Caco-2 (cell line): Measurements from ENCODE around the gene TRIM9. TPM values are rescaled to one million over a fixed set of nuclear protein-coding genes. Genes with fewer than 3 reads are reported as not detected.

Experiments
- BruUV-seq: library from RNA; stranded (reverse); fragments of 400-500 nt; replicated peaks from 2 replicates; lab custom pipeline; 2021; lab: Mats Ljungman, UMichigan
- CTCF ChIA-PET: fragments of 300-600 bp; sonication (Branson Sonifier 250); formaldehyde crosslinking; loops from one replicate; lab custom pipeline; 2022; ENCODE audit warnings: antibody characterized with exemption; lab: Charles Lee
- POLR2A ChIA-PET: fragments of 300-600 bp; sonication (Branson Sonifier 250); formaldehyde crosslinking; loops from one replicate; lab custom pipeline; 2022; ENCODE audit warnings: antibody characterized with exemption; lab: Charles Lee
- DNase-seq, 2 experiments: peaks; one replicate each; pipeline versions ENCODE4 v3.0.0 to v3.0.0-alpha.2; 2020 to 2022
- H3K27me3 ChIP-seq: replicated peaks from 2 replicates; pipeline ENCODE4 v1.6.0; 2011; ENCODE audit warnings: low read length; ENCODE audit not compliant: control insufficient read depth, insufficient read depth
- H3K36me3 ChIP-seq: 2 replicates; pipeline ENCODE4 v1.5.1; 2011; ENCODE audit warnings: low read length; ENCODE audit not compliant: control insufficient read depth, insufficient read depth
- H3K4me1 ChIP-seq: fragments of 250-450 bp; sonication (Bioruptor Pico); 2 replicates; pipeline ENCODE4 v1.5.1; 2020; ENCODE audit warnings: mild to moderate bottlenecking
- H3K4me3 ChIP-seq: 2 replicates; pipeline ENCODE4 v1.5.1; 2011; ENCODE audit warnings: low read depth, mild to moderate bottlenecking, control low read depth, low read length
- H3K9me3 ChIP-seq: fragments of 250-450 bp; sonication (Bioruptor Pico); 2 replicates; pipeline ENCODE4 v1.5.1; 2020; ENCODE audit warnings: mild to moderate bottlenecking, moderate library complexity
- H3K27ac Mint-ChIP-seq: one replicate; pipeline ENCODE4 v1.8.0; 2022; ENCODE audit warnings: mixed read lengths; ENCODE audit not compliant: unreplicated experiment
- H3K27me3 Mint-ChIP-seq: one replicate; pipeline ENCODE4 v1.8.0; 2022; ENCODE audit warnings: mixed read lengths; ENCODE audit not compliant: insufficient read depth, unreplicated experiment
- H3K36me3 Mint-ChIP-seq: one replicate; pipeline ENCODE4 v1.8.0; 2022; ENCODE audit warnings: mild to moderate bottlenecking, mixed read lengths; ENCODE audit not compliant: insufficient read depth, unreplicated experiment
- H3K4me1 Mint-ChIP-seq: one replicate; pipeline ENCODE4 v1.8.0; 2022; ENCODE audit warnings: low read depth, mixed read lengths; ENCODE audit not compliant: unreplicated experiment
- H3K4me3 Mint-ChIP-seq: one replicate; pipeline ENCODE4 v1.8.0; 2022; ENCODE audit warnings: mild to moderate bottlenecking, moderate library complexity, mixed read lengths; ENCODE audit not compliant: unreplicated experiment
- H3K9me3 Mint-ChIP-seq: one replicate; pipeline ENCODE4 v1.8.0; 2022; ENCODE audit warnings: mixed read lengths; ENCODE audit not compliant: unreplicated experiment
- intact Hi-C: fragments of 100-400 bp; cut with micrococcal nuclease; formaldehyde crosslinking; loops from one replicate; pipeline ENCODE4 v1.10.0; 2022; ENCODE audit not compliant: unreplicated experiment
- total RNA-seq: library from RNA; stranded (reverse); gene quantifications from 2 replicates; pipeline ENCODE4 v1.2.3, GENCODE V29; 2022
- TF ChIP-seq, protein P1 (sequence below), 2 experiments: fragments of 200-600 bp in 1 of 2; IDR thresholded peaks; 1 replicate in 1 of 2; 2 replicates in 1 of 2; pipeline versions ENCODE4 v1.5.1 to v1.8.0; 2011 to 2022; ENCODE audit warnings: antibody characterized with exemption in 1 of 2, control low read depth in 1 of 2, inconsistent platforms in 1 of 2, low read depth in 1 of 2, low read length in 1 of 2, mild to moderate bottlenecking in 1 of 2, moderate library complexity in 1 of 2; ENCODE audit not compliant: insufficient read depth in 1 of 2, severe bottlenecking in 1 of 2, unreplicated experiment in 1 of 2

The TRIM9 gene
- total RNA-seq, 1 experiment from 2014 or later = 2.7 TPM

- H3K27me3 Mint-ChIP-seq = peaks cover 13% of the 10 kb centered on the region
- DNase-seq = no peak
- Histone ChIP-seq H3K4me3 (no peak overlapping the region), H3K9me3 (no peaks in the 10 kb centered on the region), H3K27me3 (no peaks in the 10 kb centered on the region), H3K36me3 (no peaks in the 10 kb centered on the region), H3K4me1 (no peaks in the 10 kb centered on the region)
- no peak overlapping the region for H3K4me3 Mint-ChIP-seq
- H3K9me3 Mint-ChIP-seq = no peaks in the 10 kb centered on the region
- TF ChIP-seq, protein P1, sequence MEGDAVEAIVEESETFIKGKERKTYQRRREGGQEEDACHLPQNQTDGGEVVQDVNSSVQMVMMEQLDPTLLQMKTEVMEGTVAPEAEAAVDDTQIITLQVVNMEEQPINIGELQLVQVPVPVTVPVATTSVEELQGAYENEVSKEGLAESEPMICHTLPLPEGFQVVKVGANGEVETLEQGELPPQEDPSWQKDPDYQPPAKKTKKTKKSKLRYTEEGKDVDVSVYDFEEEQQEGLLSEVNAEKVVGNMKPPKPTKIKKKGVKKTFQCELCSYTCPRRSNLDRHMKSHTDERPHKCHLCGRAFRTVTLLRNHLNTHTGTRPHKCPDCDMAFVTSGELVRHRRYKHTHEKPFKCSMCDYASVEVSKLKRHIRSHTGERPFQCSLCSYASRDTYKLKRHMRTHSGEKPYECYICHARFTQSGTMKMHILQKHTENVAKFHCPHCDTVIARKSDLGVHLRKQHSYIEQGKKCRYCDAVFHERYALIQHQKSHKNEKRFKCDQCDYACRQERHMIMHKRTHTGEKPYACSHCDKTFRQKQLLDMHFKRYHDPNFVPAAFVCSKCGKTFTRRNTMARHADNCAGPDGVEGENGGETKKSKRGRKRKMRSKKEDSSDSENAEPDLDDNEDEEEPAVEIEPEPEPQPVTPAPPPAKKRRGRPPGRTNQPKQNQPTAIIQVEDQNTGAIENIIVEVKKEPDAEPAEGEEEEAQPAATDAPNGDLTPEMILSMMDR (IDR thresholded peaks at IDR 0.05; ENCODE audit: insufficient read depth in 1 of 2, low read depth in 1 of 2, low read length in 1 of 2, severe bottlenecking in 1 of 2, unreplicated experiment in 1 of 2) = no peak
- H3K4me1 Mint-ChIP-seq = no peaks in the 10 kb centered on the region
- ChIA-PET POLR2A (no interaction called here), CTCF (no interaction called here)
- intact Hi-C loops = no loop called here
- H3K27ac Mint-ChIP-seq = no peak overlapping the region
- no peaks in the 10 kb centered on the region for H3K36me3 Mint-ChIP-seq
- BruUV-seq = no TSS peak
Observed at GRCh38 chr14:51116682-51117081, 21.8 kb upstream of the TRIM9 start.

GRCh38 chr14:51109651-51110050 lies 14.7 kb upstream of the TRIM9 start:
- no peak overlapping the region for H3K4me3 ChIP-seq
- Mint-ChIP-seq H3K9me3 (no peaks in the 10 kb centered on the region), H3K27me3 (peaks cover 9% of the 10 kb centered on the region), H3K36me3 (no peaks in the 10 kb centered on the region), H3K4me3 (no peak overlapping the region), H3K4me1 (no peaks in the 10 kb centered on the region), H3K27ac (no peak overlapping the region)
- POLR2A ChIA-PET = no interaction called here
- no TSS peak for BruUV-seq
- no peak for DNase-seq
- CTCF ChIA-PET = interaction anchor here (0.6 kb wide), 1 partner anchor 1192 kb away, joined by 3 read pairs; no protein-coding TSS in a partner anchor
- no peaks in the 10 kb centered on the region for H3K36me3 ChIP-seq
- H3K4me1 ChIP-seq = no peaks in the 10 kb centered on the region; the same call in 1 of the 2 replicates
- no peaks in the 10 kb centered on the region for H3K9me3 ChIP-seq
- TF ChIP-seq, protein P1 (IDR thresholded peaks at IDR 0.05; ENCODE audit: insufficient read depth in 1 of 2, low read depth in 1 of 2, low read length in 1 of 2, severe bottlenecking in 1 of 2, unreplicated experiment in 1 of 2) = no peak
- intact Hi-C loops = no loop called here
- no peaks in the 10 kb centered on the region for H3K27me3 ChIP-seq

- DNase-seq = no peak
- POLR2A ChIA-PET = no interaction called here
- peaks cover 9% of the 10 kb centered on the region for H3K27me3 Mint-ChIP-seq
- H3K27ac Mint-ChIP-seq = no peak overlapping the region
- no peak overlapping the region for H3K4me3 ChIP-seq
- H3K4me3 Mint-ChIP-seq = no peak overlapping the region
- CTCF ChIA-PET = no interaction called here
- intact Hi-C loops = no loop called here
- H3K36me3 Mint-ChIP-seq = no peaks in the 10 kb centered on the region
- no peaks in the 10 kb centered on the region for H3K4me1 Mint-ChIP-seq
- H3K9me3 ChIP-seq = no peaks in the 10 kb centered on the region
- peaks cover 4% of the 10 kb centered on the region for H3K4me1 ChIP-seq
- no peaks in the 10 kb centered on the region for H3K27me3 ChIP-seq
- no peaks in the 10 kb centered on the region for H3K9me3 Mint-ChIP-seq
- no TSS peak for BruUV-seq
- no peaks in the 10 kb centered on the region for H3K36me3 ChIP-seq
- TF ChIP-seq, protein P1 (IDR thresholded peaks at IDR 0.05; ENCODE audit: insufficient read depth in 1 of 2, low read depth in 1 of 2, low read length in 1 of 2, severe bottlenecking in 1 of 2, unreplicated experiment in 1 of 2) = no peak
Observed at GRCh38 chr14:51107801-51108200, 12.9 kb upstream of the TRIM9 start.
